ENCODE data around the gene SLC30A4. TPM values are rescaled to one million over a fixed set of nuclear protein-coding genes. Genes with fewer than 3 reads are reported as not detected.
A peak's percentile ranks its signal among the peaks of the same experiment; 100 is the strongest.
"Not testable (repeated sequence)": the region's sequence is repeated elsewhere in the genome, so short reads cannot be mapped to it uniquely, and the experiment has no call there.

The SLC30A4 gene
- total and polyA plus RNA-seq, 2 donors: 5.4 to 26.9 TPM

DNA sequence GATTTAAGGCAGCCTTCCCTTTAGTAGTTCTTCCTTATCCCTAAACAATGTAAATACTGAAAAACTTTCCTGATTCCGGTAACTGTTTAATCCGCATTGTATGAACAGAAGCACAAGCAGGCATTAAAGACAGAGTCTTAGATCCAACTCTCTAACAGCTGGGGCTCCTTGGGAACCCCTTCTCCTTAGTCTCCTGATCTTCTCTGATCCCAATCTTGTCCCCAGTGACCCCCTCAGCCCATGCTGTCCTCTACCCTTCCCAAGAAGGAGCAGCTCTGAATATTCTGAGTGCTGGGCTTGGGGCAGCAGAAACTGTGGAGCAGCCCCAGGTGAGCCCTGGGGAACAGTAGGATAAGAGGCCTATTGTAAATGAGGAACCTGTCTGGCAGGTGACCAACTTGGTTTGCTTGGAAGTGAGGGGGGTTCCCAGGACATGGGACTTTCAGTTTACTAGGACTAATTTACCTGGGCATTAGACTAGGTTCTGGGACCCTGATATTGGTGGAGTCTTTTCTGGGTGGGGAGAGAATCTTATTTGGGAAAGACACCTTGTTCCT, 13.0 kb upstream of the SLC30A4 start:
- 83% methylated on average over 2 of the region's 2 CpGs for WGBS
- DNase-seq (ENCODE audit: extremely low spot score): no peak
- no peak overlapping the region for H3K27ac ChIP-seq (ENCODE audit: low read depth)
- no peak overlapping the region for H3K4me3 ChIP-seq (ENCODE audit: low read depth, low read length)
- no peaks in the 10 kb centered on the region for H3K36me3 ChIP-seq (ENCODE audit: insufficient read depth)
- H3K4me1 ChIP-seq (ENCODE audit: insufficient read depth): no peaks in the 10 kb centered on the region

DNA sequence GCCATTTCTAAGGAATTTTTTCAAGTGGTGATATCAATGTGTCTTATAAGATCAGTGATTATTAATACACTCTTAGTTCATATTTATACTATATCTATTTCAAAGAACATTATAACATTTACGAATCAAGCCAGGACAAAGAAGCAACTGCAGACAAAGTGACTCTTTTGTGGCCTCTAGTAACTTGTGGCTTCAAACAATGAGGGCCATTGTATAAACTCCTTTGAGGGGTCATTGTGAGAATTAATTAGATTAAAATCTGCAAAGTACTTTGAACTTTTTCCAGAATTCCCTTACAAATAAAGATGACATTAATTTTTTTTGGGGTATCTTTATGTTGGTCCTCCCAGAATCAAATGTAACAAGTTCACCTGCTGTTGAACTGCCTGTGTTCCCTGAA, 12.3 kb upstream of the SLC30A4 start:
- no peak overlapping the region for H3K27ac ChIP-seq (ENCODE audit: low read depth)
- no peaks in the 10 kb centered on the region for H3K4me1 ChIP-seq (ENCODE audit: insufficient read depth)
- no peak overlapping the region for H3K4me3 ChIP-seq (ENCODE audit: low read depth, low read length)
- H3K36me3 ChIP-seq (ENCODE audit: insufficient read depth): no peaks in the 10 kb centered on the region
- WGBS: 87% methylated on average over 1 of the region's 1 CpG
- DNase-seq (ENCODE audit: extremely low spot score): no peak

DNA sequence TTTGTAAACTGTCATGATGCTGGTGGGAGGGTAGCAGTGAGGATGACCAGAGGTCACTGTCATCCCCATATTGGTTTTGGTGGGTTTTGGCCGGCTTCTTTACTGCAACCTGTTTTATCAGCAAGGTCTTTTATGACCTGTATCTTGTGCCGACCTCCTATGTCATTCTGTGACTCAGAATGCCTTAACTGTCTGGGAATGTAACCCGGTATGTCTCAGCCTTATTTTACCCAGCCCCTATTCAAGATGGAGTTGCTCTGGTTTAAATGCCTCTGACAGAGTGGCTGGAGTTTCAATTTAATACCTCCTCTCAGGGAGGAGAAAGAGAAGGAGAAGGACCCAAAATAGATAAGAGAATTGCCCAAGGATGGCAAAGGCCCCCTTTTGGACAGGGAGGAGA, 10.3 kb upstream of the SLC30A4 start:
- DNase-seq (ENCODE audit: extremely low spot score); H3K27ac ChIP-seq (ENCODE audit: low read depth); H3K4me3 ChIP-seq (ENCODE audit: low read depth, low read length); H3K4me1 ChIP-seq (ENCODE audit: insufficient read depth); H3K36me3 ChIP-seq (ENCODE audit: insufficient read depth): not testable (repeated sequence)
- 73% methylated on average over 3 of the region's 3 CpGs for WGBS

DNA sequence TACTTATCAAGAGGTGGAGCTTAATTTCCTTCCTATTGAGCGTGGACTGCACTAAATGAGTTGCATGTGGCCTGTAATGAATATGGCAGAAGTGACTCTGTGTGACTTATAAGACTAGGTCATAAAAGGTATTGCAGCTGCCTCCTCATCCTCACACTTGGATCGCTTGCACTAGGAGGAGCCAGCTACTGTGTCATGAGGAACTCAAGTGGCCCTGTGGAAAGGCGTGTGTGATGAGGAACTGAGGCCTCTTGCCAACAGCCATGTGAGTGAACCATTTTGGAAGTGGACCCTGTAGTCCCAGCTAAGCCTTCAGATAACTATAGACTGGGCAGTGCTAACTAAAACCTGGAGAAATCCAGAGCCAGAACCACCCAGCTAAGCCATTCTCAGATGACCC, 7.1 kb upstream of the SLC30A4 start:
- no peaks in the 10 kb centered on the region for H3K36me3 ChIP-seq (ENCODE audit: insufficient read depth)
- H3K27ac ChIP-seq (ENCODE audit: low read depth): no peak overlapping the region
- WGBS: 75% methylated on average over 3 of the region's 3 CpGs
- no peak for DNase-seq (ENCODE audit: extremely low spot score)
- no peak overlapping the region for H3K4me3 ChIP-seq (ENCODE audit: low read depth, low read length)
- no peaks in the 10 kb centered on the region for H3K4me1 ChIP-seq (ENCODE audit: insufficient read depth)

DNA sequence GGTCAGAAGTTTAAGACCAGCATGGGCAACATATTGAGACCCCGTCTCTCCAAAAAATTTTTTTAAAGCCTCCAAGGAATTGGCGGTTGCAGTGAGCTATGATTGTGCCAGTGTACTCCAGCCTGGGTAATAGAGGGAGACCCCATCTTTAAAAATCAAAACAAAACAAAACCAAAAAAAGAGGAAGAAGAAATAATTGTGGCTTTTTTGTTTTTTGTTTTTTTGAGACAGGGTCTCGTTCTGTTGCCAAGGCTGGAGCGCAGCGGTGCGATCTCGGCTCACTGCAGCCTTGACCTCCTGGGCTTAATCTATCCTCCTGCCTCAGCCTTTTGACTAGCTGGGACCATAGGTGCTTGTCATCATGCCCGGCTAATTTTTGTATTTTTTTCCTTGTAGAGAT, 4.5 kb upstream of the SLC30A4 start:
- no peaks in the 10 kb centered on the region for H3K4me1 ChIP-seq (ENCODE audit: insufficient read depth)
- WGBS: 82% methylated on average over 8 of the region's 8 CpGs
- H3K27ac ChIP-seq (ENCODE audit: low read depth): no peak overlapping the region
- H3K36me3 ChIP-seq (ENCODE audit: insufficient read depth): no peaks in the 10 kb centered on the region
- no peak for DNase-seq (ENCODE audit: extremely low spot score)
- no peak overlapping the region for H3K4me3 ChIP-seq (ENCODE audit: low read depth, low read length)

DNA sequence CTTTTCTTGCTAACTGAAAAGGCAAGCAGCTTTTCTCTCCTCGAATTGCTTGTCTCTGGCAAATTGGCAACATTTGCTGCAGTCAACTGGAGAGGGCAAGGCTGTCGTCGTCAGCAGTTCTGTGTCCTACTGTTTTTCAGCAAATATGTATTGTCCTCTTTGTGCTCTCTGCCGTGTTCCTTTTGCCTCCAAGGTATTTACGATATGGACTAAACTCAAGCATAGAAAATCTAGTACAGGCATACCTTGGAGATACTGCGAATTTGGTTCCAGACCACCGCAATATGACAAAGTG, 558 bp upstream of the SLC30A4 start:
- no peak for DNase-seq (ENCODE audit: extremely low spot score)
- no peaks in the 10 kb centered on the region for H3K4me1 ChIP-seq (ENCODE audit: insufficient read depth)
- peak overlapping the region; percentile 69 for H3K4me3 ChIP-seq (ENCODE audit: low read depth, low read length)
- H3K36me3 ChIP-seq (ENCODE audit: insufficient read depth): no peaks in the 10 kb centered on the region
- WGBS: 20% methylated on average over 7 of the region's 7 CpGs
- peak overlapping the region; percentile 85 for H3K27ac ChIP-seq (ENCODE audit: low read depth)

DNA sequence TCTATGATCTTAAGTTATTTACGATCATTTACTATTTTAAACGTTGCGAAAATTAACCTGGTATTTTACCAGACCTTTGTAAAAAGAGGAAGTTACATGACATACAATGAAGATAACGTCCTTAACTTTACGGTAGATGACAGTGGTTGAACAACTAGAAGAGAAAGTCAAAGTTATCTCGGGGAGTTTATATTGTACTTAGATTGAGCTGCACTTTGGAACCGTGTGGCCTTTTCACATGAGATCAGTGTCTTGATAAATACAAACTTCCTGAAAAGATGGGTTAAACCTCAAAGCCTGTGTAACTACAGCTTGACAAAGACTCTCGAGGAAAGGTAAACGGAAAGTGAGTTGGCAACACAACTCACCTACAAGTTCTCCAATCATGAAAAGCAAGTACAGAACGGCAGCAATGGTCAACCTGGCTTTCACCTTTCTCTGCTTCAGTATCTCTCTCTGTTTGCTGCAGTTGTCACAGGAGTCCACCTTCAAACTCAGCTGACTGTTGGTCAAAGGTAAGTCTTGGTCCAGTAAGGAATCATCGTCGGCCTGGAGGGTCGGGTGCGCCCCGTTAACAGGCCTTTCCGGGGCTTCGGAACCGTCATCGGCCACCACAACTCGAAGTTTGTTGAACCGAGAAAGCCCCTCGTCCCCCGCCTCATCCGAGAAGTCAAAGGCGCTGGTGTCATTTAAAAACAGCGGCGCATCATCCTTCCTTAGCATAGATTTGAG, 793 bp downstream of the SLC30A4 start:
- WGBS: 4% methylated on average over 27 of the region's 27 CpGs

DNA sequence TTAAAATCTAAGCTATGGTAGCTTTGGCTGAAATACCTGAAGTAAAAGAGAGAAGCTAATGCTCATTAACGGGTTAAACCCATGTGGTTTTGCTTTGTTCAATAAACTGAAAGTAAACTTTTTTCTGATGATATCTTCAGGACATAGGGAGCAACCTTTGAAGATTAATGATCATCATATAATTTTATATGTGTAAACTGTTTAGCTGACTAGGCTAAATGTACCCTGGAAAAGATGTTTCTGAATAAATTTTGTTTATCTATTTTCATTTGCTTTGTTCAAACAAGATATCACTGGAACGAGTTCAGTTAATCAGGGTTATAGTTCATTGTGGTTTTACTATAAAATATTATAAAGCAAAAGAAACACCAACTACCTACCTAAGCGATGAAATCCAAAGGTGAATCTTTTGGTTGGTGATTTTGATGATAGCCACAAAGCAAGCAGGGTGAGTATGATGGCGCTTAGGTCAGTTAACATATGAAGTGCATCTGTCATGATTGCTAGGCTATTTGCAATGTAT, 11.7 kb downstream of the SLC30A4 start:
- 46% methylated on average over 4 of the region's 4 CpGs for WGBS
- H3K36me3 ChIP-seq (ENCODE audit: insufficient read depth): no peaks in the 10 kb centered on the region
- DNase-seq (ENCODE audit: extremely low spot score): no peak
- no peak overlapping the region for H3K4me3 ChIP-seq (ENCODE audit: low read depth, low read length)
- H3K4me1 ChIP-seq (ENCODE audit: insufficient read depth): no peaks in the 10 kb centered on the region
- no peak overlapping the region for H3K27ac ChIP-seq (ENCODE audit: low read depth)

More for the DNA sequence above, 793 bp downstream of the SLC30A4 start:
- peak; percentile 8 for DNase-seq (ENCODE audit: extremely low spot score)
- Histone ChIP-seq H3K4me1 (ENCODE audit: insufficient read depth) (no peaks in the 10 kb centered on the region), H3K4me3 (ENCODE audit: low read depth, low read length) (peak overlapping the region; percentile 69), H3K36me3 (ENCODE audit: insufficient read depth) (no peaks in the 10 kb centered on the region), H3K27ac (ENCODE audit: low read depth) (peak overlapping the region; percentile 42)

DNA sequence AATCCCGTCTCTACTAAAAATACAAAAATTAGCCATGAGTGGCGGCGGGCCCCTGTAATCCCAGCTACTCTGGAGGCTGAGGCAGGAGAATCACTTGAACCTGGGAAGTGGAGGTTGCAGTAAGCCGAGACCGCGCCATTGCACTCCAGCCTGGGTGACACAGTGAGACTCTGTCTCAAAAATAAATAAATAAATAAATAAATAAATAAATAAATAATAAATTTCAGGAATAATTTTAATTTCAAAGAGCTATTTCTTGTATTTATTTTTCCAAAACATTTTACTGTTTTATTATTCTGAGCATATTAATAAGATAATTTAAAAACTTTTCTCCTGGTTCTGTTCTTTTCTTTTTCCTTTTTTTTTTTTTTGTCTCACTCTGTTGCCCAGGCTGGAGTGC, 15.4 kb downstream of the SLC30A4 start:
- not testable (repeated sequence) for H3K36me3 ChIP-seq (ENCODE audit: insufficient read depth); H3K4me1 ChIP-seq (ENCODE audit: insufficient read depth); DNase-seq (ENCODE audit: extremely low spot score); H3K27ac ChIP-seq (ENCODE audit: low read depth); H3K4me3 ChIP-seq (ENCODE audit: low read depth, low read length)
- 98% methylated on average over 6 of the region's 6 CpGs for WGBS

DNA sequence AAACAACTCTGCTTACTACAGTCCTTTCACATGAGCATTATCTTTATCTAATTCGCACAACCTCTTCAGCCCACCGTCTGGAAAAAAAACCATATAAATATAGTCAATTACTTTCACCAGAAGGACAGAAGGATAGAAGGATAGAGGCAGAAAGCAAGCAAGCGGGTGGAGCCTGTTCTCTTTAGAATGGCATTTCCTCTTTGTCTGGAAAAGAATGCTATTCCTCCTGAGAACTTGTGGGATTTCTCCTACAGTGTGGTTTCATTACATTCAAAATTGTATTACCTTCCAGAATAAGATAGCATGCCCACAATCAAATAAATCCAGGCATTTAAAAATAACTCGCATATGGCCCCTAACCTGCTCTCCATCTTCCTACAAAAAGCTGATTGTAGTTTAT, 23.1 kb downstream of the SLC30A4 start:
- no peaks in the 10 kb centered on the region for H3K4me1 ChIP-seq (ENCODE audit: insufficient read depth)
- H3K4me3 ChIP-seq (ENCODE audit: low read depth, low read length): no peak overlapping the region
- 70% methylated on average over 4 of the region's 4 CpGs for WGBS
- DNase-seq (ENCODE audit: extremely low spot score): no peak
- no peaks in the 10 kb centered on the region for H3K36me3 ChIP-seq (ENCODE audit: insufficient read depth)
- no peak overlapping the region for H3K27ac ChIP-seq (ENCODE audit: low read depth)

DNA sequence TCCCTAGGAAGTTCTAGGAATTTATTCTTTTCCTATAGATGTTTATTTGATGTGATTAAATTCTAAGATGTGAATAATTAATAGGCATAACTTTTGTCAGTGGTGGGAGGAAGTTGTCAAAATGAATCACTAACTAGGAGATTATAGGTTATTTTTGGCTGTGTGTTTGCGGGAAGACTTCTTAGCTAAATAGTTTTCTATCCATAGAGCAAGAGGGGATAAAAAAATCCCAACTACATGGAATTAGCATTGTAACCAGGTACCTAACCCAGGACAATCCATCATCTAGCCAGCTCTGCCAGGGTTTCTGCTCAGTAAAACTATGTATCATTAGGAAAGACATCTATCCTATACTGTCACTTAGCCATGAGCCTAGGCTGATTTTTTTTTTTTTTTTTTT, 23.9 kb downstream of the SLC30A4 start:
- Histone ChIP-seq H3K4me3 (ENCODE audit: low read depth, low read length) (no peak overlapping the region), H3K36me3 (ENCODE audit: insufficient read depth) (no peaks in the 10 kb centered on the region), H3K4me1 (ENCODE audit: insufficient read depth) (no peaks in the 10 kb centered on the region), H3K27ac (ENCODE audit: low read depth) (no peak overlapping the region)
- WGBS: 85% methylated on average over 1 of the region's 1 CpG
- no peak for DNase-seq (ENCODE audit: extremely low spot score)

DNA sequence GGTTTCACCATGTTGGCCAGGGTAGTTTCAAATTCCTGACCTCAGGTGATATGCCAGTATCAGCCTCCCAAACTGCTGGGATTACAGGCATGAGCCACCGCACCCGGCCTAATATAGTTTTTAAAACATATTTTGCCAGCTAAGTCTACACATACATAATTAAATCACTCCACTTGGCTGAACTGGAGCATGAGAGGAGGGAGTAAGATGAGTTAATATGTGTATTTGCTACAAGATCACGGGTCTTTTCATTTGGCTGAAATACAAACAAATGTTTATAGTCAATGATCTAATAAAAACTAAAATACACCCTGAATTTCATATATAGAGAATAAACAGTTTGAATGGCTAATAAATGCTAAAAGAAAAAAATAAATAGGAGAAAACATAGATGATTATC, 25.3 kb downstream of the SLC30A4 start:
- 72% methylated on average over 3 of the region's 3 CpGs for WGBS
- Histone ChIP-seq H3K36me3 (ENCODE audit: insufficient read depth) (no peaks in the 10 kb centered on the region), H3K4me1 (ENCODE audit: insufficient read depth) (no peaks in the 10 kb centered on the region), H3K27ac (ENCODE audit: low read depth) (no peak overlapping the region), H3K4me3 (ENCODE audit: low read depth, low read length) (no peak overlapping the region)
- no peak for DNase-seq (ENCODE audit: extremely low spot score)

DNA sequence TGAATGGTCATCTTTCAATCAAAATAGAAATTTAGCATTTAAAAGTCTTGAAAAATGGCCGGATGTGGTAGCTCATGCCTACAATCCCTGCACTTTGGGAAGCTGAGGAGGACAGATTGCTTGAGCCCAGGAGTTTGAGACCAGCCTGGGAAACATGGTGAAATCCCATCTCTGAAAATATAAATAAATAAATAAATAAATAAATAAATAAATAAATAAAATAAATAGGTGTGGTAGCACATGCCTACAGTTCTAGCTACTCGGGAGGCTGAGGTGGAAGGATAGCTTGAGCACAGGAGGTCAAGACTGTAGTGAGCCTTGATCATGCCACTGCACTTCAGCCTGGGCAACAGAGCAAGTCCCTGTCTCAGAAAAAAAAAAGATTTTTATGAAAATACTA, 25.9 kb downstream of the SLC30A4 start:
- no peak for DNase-seq (ENCODE audit: extremely low spot score)
- Histone ChIP-seq H3K27ac (ENCODE audit: low read depth) (no peak overlapping the region), H3K36me3 (ENCODE audit: insufficient read depth) (no peaks in the 10 kb centered on the region), H3K4me1 (ENCODE audit: insufficient read depth) (no peaks in the 10 kb centered on the region), H3K4me3 (ENCODE audit: low read depth, low read length) (no peak overlapping the region)
- WGBS: 93% methylated on average over 2 of the region's 2 CpGs

DNA sequence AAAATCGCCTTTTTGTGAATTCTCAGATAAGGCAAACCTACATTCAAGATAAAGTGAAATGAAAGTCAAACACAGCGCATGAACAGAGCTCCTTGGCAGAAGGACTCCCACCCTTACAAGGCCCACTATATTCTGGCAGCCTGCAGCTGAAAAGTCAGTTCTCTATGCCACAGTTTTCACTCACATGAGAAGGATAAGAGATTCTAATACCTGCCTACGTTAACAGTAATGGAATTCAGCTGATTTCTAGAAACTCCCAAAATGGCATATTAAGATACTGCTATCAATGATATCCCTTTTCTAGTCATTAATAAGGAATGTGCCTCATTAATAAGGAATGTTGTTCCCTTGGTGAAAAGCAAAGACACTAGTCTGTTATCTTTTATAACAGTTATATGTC, 27.0 kb downstream of the SLC30A4 start:
- no peak overlapping the region for H3K4me3 ChIP-seq (ENCODE audit: low read depth, low read length)
- 74% methylated on average over 3 of the region's 3 CpGs for WGBS
- DNase-seq (ENCODE audit: extremely low spot score): no peak
- no peak overlapping the region for H3K27ac ChIP-seq (ENCODE audit: low read depth)
- no peaks in the 10 kb centered on the region for H3K4me1 ChIP-seq (ENCODE audit: insufficient read depth)
- peaks cover 3% of the 10 kb centered on the region for H3K36me3 ChIP-seq (ENCODE audit: insufficient read depth)
